ENCODE measurements around the gene SLC7A5.

Gene SLC7A5

DNA sequence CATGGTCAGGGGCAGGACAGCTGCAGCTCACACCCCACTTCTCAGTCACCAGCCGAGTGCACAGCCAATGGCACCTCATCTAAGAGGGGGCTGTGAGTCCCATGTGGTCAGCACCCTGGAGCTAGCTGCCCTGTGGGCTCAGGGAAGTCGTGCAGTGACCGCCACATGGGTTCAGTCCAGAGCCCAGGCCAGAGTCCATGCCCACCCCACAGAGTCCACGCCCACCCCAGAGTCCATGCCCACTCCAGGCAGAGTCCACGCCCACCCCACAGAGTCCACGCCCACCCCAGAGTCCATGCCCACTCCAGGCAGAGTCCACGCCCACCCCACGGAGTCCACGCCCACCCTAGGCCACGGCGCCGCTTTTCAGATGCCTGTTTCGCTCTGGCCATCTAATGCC, 24.1 kb downstream of the SLC7A5 start:
- no peak for DNase-seq

DNA sequence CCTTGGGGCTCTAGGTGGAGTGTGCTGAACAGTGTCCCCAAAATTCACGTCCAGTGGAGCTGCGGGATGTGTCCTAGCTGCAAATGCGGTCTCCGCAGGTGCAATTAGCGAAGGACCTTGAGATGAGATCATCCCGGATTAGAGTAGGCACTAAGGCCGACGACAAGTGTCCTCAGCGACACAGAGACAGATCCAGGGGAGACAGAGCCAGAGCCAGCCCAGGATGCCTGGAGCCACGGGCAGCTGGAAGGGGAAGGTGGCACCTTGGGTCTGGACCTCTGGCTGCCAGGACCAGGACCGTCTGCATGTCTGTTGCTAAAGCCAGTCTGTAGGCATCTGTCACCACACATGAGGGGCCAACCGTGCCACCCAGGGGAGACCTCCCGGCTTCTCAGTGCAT, 24.5 kb downstream of the SLC7A5 start:
- DNase-seq: no peak

DNA sequence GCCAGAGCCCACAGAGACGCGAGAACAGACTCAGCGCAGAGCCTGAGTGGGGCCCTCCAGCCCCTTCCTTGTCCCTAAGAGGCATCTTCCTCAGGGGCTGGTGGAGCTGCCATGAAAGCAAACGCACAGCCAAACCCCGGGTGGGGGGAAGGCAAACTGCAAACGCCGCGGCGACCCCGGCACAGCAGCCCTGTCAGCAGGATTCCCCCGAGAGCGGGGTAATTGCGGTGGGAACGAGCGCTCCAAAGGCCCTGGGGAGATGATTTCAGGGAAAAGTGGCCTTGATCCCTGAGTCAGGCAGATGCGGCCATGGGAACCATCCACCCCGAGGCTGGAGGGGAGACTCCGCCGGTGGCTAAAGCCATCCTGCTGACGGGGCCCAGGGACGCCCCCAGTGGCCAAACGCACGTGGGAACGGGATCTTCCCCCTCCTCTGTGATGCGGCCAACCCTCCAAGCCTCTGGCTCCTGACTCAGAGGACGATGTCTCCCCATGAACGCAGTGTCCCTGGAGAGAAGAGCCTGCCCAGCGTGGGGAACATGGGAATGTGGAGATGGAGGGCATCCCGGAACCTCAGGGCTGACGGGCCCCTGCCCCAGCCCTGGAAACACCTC, 25.1 kb downstream of the SLC7A5 start:
- no peak for DNase-seq

- no peak for DNase-seq
Observed at GRCh38 chr16:87843678-87844105, 25.6 kb downstream of the SLC7A5 start.

- no peak for DNase-seq
Observed at GRCh38 chr16:87842209-87842869, 27.0 kb downstream of the SLC7A5 start.

- no peak for DNase-seq
Observed at GRCh38 chr16:87841340-87842208, 27.7 kb downstream of the SLC7A5 start.

DNA sequence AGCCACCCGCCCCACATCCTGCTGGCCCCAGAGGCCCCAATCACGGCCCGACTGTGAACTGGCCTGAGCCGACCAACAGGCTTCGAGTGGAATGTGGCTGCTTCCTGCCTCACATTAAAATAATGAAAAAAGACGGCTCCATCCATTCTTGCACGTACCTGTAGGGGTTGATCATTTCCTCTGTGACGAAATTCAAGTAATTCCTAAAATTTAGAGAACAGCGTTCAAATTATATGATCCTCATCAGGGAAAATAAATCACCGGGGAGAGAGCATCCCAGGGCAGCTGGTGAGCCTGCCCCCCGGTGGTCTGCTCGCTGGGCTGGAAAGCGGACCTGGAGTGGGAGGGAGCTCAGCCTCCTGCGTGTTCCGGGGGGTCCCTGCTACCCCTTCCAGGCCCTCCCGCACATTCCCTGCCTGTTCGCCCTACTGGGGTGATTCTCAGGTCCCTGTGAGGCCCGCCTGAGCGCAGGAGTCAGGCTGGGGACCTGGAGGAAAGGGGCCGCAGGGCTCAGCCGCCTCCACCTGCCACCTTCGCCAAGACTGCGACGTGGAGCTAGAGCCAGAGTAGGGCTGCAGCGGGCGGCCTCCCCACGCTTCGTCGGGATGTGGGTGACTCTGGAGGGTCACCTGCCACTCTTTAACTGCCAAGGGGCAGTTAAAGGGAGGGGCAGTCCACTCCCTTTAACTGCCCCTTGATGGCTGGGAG, 28.9 kb downstream of the SLC7A5 start:
- no peak for DNase-seq

- DNase-seq: no peak
Observed at GRCh38 chr16:87839542-87840270, 29.6 kb downstream of the SLC7A5 start.

DNA sequence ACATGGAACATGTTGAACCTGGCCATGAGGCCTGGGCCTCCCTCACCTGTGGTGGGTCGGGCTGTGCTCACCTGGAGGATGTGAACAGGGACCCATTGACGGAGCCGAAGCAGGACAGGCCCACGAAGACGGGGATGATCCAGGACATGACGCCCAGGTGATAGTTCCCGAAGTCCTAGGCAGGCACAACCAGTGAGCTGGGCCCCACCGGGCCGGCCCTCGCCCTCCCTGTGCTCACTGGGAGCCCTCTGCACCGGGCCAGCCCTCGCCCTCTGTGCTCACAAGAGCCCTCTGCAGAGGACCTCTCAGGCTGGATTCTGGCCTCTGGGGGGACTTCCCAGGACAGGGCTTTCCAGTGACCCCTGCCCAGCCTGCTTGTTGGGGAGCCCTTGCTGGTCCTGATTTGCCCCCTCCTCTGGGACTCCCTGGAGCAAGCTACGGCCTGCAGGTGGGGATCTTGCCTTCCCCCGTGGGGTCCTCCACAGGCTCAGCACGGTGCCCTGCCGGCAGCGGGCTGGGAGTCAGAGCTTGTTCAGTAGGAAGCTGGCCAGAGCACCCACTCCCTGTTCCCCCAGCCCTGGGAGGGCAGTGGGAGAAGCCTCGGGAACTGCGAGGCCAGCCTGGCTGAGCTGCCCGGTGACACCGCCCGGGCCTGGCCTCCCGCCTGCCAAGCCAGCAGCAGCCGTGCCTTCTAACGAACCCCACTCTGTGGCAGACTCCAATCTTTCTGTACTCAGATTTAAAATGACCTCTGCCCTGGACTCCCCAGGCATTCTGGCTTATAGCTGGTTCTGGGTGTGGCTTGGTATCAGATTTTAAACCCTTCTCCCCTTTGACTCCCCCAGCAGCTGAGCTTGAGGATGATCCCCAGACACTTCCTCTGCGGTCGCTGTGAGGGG, 30.4 kb downstream of the SLC7A5 start:
- DNase-seq: no peak

DNA sequence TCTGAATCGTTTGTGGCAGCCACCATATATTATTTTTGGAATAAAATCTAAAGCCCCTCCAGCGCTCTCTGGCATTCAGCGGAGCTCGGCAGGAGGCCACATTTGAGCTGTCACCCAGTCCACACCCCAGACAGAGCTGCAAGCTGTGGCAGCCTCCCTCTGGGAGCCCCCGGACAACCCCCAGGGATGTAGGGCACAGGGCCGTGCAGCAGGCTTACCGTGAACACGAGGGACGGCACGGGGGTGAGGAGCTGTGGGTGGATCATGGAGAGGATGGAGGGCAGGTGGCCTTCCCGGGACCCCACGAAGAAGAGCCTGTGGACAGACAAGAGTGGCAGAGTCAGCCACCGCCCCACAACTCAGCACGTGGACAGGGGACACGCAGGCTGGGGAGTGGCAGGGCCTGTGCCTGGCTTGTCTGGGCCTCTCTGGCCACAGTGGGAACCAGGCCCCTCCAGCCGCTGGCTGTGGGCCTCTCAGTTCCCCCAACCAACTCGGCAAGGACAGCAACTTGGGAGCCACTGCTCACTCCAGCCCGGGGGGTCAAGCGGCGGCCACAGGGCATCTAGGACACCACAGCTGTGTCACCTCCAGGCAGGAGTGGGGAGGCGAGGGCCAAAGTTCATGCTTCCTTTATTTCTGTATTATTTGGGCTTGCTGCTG, 31.5 kb downstream of the SLC7A5 start:
- DNase-seq: no peak

- no peak for DNase-seq
Observed at GRCh38 chr16:87836844-87837581, 32.3 kb downstream of the SLC7A5 start.

DNA sequence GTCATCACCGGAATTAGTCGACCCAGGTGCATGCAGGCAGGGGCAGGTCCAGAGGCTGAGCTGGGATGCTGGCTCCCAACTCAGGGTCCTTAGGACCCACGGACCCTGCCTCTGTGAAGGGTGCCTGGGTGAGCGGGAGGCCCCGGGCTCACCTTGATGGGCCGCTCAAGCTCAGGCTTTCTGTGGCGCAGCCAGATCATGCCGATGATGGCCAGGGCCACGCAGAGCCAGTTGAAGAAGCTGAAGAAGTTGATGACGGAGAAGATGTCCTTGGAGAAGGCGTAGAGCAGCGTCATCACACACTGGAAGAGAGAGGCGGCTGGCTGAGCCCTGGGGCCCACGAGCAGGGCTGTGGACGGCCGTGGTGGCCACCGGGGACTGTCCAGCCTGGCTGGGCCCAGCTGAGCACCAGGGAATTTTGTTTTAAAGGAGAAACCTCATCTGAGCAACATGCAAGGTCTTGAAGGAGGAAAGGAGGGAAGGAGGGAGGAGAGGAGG, 32.9 kb downstream of the SLC7A5 start:
- no peak for DNase-seq

DNA sequence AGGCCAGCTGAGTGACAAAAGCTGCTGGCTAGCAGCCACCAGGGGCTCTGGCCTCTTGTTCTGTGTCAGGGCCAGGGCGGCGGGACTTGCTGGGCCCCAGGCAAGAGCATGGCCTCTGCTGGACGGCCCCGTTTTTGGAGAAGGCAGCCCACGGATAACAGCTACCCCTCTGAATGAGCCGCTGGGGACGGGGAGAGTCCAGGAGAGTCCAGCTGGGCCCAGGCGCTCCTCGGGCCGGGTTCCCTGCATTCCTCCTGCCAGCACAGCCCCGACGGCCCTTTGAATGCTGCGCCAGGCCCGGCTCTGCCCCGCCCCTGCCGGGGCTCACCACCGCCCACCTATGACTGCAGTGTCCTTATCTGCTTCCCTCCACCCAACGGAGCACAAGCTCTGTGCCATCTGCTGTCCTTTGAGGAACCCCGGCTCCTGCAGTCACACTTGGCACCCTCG, 33.4 kb downstream of the SLC7A5 start:
- no peak for DNase-seq

DNA sequence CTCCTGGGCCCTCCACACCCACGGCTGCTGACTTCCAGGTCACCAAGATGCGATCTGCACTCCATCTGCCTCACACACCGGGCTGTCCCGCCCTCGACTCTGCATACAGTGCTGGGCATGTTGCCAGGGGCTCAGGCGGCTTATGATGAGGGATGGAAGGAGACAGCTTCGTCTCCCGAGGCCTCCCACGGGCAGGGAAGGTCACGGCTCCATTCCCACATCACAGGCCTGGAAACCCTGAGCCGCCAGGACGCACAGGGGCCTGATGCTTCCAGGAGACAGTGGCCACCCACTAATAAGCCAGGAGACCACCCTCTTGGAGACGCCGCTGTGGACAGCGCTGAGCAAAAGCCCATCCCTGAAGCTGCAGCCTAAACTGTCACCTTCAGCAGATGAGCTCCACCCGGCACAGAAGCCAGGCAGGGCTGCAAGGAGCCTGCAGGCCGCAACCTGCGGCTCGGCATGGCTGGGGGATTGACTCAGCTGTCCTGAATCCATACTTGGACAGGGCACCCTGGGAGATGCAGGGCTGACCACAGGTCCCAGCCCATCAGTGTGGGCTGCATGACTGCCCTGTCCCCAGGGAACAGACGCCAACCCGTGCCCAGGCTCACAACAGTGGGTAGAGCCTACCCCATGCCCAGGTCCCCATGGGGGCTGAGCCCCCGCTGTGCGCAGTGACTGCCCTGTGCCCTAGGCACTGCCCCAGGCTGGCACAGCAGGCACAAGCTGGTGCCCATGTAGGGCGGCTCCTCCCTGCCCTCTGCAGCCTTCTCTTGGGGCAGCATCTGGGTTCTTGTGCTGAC, 34.4 kb downstream of the SLC7A5 start:
- no peak for DNase-seq

DNA sequence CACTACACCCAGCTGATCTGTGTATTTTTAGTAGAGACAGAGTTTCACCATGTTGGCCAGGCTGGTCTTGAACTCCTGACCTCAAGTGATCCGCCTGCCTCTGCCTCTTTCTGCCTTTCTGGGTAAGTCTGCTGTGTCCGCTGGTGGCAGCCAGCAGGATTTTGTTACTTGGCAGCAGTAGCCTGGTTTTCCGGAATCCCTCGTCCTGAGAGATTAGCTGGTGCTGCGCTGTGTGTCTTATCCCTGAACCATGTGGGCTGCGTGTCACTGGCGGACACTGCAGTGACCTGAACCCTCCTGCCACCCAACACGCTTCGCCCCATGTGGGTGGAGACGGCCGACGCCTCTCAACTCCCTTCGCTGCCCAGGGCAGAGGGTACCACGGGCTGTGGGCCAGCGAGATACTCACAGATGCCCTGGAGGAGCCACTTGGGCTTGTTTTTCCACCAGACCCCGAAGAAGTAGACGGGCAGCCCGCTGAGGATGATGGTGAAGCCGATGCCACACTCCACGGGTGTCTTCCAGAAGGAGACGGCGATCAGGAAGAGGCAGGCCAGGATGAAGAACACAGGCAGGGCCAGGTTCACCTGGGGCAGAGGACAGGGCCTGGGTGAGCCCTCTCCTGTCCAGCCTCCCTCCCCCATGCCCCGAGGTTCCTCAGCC, 35.2 kb downstream of the SLC7A5 start:
- DNase-seq: no peak

DNA sequence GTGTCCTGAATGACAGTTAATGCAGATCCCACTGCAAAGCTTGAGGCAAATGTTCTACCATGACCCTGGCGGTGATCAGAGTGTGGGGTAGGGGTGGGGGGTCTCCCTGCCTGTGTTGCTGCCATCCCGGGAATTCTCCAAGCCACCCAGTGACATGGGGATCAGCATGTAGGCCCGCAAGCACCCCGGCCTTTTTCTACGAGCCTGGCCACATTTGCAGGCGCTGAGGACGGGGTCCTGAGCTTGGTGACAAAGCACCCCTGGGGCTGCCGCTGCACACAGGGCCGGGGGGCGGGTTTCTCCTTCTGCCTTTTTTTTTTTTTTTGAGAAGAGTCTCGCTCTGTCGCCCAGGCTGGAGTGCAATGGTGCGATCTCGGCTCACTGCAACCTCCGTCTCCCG, 35.8 kb downstream of the SLC7A5 start:
- DNase-seq: no peak

GRCh38 chr16:87832741-87833502, 36.4 kb downstream of the SLC7A5 start:
- DNase-seq: no peak

GRCh38 chr16:87832137-87832527, 37.2 kb downstream of the SLC7A5 start:
- no peak for DNase-seq
